HG02885 (cell line): ENCODE measurements around the gene PHLPP1.

ENCODE experiments used
- ATAC-seq: cut with Tn5 transposase; IDR thresholded peaks from one replicate; pipeline ENCODE4 v1.9.1; 2021; ENCODE audit warnings: mild to moderate bottlenecking; ENCODE audit not compliant: unreplicated experiment, poor library complexity

The PHLPP1 gene

DNA sequence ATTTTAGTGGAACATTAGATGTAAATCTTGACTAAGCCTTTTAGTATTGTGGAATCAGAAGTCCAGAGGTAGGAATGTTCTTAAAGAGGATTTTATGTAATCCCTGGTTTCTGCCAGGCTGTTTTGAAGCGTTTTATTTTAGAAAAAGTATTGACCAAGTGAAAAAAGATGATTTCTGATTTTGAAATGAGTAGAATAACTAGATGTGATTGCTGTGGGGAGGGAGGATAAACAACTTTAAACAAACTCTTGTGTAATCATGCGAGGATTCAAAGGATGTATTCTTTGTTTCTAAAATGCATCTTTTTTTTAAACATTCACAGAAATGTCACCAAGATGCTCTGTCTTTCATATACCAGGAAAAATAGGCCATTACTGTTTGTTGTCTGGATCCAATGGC, 53.9 kb downstream of the PHLPP1 start:
- no peak for ATAC-seq

DNA sequence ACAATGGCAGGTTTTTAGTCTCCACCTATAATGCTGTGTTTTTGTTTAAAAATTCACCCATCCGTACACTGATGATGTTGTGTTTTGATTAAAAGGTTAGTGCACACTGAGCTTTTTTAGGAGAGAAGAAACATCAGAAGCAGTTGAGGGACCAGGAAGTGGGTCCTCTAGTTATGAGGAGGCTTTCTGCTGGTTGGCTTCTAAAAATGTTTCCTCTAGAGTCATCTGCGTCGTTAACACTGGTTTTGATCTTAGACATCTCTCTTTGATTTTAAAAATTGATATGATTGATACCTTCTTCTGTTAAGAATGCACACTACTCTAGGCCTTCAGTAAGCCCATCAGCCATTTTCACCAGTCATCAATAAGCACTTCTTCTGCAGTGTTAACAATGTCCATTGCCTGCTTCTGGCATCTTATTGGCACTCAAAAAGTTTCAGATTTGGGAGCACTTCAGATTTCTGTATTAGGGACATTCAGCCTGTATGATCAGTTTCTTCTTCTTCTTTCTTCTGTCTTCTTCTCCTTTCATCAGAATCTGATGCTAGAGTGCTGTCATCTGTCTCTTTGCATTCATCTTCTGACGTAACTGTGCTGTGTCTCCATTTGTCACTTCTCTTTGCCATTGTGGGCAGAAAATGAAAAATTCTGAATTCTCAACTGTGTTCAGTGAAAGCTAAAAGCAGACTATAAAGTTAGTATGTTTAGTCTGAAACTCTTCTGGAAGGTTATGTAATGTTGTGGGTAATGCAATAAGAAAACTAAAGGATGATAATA, 56.3 kb downstream of the PHLPP1 start:
- ATAC-seq = peak; percentile 75

GRCh38 chr18:62772860-62773584, 57.7 kb downstream of the PHLPP1 start:
- no peak for ATAC-seq

DNA sequence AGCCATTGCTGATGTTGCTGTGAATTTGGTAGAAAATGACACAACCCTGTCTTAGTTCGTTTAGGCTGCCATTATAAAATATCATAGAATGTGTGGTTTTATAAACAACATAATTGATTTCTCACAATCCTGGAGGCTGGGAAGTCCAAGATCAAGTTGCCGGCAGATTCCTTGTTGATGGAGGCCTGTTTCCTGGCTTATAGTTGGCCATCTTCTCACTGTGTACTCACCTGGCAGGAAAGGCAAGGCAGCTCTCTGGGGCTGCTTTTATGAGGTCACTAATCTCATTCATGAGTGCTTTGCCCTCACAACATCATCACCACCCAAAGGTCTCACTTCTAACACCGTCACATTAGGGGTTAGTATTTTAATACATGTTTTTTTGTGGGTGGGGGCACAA, 58.4 kb downstream of the PHLPP1 start:
- ATAC-seq = no peak

DNA sequence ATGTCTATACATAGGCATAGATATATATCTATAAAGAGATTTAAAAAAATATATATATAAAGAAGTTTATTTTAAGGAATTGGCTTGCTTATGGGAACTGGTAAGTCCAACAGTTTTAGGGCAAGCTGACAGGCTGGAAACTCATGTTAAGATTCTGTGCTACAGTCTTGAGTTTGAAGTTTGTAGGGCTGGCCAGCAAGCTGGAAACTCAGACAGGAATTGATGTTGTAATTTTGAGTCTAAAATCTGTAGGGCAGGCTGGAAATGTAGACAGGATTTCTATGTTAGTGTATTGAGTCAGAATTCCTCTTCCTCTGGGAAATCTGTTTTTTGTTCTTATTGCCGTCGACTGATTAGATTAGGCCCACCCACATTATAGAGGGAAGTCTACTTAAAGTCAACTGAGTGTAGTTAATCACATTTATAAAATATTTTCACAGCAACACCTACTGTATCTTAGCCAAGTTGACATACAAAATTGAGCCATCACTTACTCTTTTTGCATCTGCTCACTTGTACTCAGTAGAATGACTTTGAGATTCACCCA, 60.8 kb downstream of the PHLPP1 start:
- no peak for ATAC-seq

GRCh38 chr18:62777814-62778213, 62.5 kb downstream of the PHLPP1 start:
- ATAC-seq = no peak

GRCh38 chr18:62778976-62779869, 63.9 kb downstream of the PHLPP1 start:
- no peak for ATAC-seq

GRCh38 chr18:62781262-62781661, 65.9 kb downstream of the PHLPP1 start:
- no peak for ATAC-seq

- ATAC-seq = no peak
Observed at GRCh38 chr18:62781893-62782292, 66.6 kb downstream of the PHLPP1 start.

GRCh38 chr18:62784338-62784965, 69.1 kb downstream of the PHLPP1 start:
- peak; percentile 82 for ATAC-seq

GRCh38 chr18:62784966-62785413, 69.6 kb downstream of the PHLPP1 start:
- ATAC-seq = peak; percentile 48

GRCh38 chr18:62786689-62787088, 71.3 kb downstream of the PHLPP1 start:
- ATAC-seq = no peak

GRCh38 chr18:62788111-62788510, 72.8 kb downstream of the PHLPP1 start:
- no peak for ATAC-seq

GRCh38 chr18:62788876-62789275, 73.5 kb downstream of the PHLPP1 start:
- ATAC-seq = no peak

DNA sequence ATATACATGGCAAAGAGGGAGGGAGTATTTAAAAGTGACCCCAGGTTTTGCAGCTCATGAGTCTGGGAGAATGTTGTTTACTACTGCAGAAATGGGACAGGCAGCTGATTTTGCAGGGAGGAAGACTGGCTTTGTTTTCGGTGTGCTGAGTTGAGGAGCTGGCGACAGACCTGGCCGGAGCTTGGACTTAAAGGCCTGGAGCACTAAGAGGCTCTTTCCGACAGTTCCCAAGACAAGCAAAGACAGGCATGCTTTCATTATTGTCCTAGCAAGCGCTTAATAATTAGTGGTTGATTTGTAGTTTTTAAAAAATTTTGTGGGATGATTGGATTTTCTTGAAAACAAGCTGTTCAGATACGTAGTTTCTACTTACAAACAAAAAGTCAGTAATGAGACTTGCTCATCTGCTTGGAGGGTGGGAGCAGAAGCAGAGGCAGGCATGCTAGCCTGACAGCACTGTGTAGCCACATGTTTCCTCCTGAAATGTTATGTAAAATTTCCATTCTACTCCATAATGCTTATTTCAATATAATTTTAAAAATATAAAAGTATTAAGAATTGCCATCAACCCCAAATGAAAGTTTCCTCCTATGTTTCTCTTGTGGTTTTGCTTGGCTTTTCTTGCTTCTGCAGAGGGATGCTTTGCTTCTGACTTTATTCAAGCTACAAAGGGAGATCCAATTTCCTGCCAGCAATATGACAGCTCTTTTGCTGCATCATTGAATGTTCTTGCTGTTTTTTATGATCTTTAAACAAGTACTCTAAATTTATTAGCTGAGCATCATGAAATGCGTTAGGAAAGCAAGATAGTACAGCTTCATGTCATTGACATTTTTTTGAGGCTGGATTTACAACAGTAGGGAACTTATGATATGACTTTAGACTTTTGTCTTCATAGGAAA, 75.8 kb downstream of the PHLPP1 start:
- ATAC-seq = no peak

DNA sequence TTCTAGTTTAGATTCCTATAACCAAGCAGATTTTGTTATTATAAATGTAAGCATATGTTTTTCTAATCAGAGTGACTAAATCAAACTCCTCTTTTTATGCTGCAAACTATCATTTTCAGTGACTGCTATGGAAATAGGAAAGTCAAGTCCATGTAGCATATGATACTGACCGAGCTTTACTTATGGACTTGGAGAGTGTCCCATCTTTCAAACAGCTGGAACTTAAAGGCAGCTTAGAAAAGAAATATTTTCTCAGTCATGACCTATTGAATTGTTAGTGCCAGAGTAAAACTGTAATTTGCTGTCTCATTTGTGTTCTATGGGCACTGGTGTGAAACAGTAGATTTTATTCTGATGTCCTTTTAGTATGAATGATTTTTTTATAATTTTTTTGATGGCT, 76.7 kb downstream of the PHLPP1 start:
- no peak for ATAC-seq

DNA sequence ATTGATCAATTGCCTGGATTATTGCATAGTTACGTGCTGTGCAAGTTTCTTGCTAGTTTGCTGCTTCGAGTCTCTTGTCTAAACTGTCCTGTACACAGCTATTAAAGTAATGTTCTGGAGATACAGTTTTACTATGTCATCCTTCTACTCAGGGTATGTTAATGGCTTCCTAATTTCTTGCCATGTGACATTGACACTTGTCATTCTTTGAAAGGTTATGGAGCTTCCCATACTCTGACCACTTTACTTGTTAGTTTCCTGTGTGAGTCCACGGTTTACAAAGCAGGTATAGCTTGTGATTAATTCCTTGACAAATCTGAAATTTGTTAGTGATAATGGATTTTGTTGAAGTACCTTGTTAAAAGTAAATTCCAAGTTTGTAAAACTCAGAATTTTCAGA, 80.5 kb downstream of the PHLPP1 start:
- no peak for ATAC-seq

- ATAC-seq = no peak
Observed at GRCh38 chr18:62796216-62796621, 80.9 kb downstream of the PHLPP1 start.

DNA sequence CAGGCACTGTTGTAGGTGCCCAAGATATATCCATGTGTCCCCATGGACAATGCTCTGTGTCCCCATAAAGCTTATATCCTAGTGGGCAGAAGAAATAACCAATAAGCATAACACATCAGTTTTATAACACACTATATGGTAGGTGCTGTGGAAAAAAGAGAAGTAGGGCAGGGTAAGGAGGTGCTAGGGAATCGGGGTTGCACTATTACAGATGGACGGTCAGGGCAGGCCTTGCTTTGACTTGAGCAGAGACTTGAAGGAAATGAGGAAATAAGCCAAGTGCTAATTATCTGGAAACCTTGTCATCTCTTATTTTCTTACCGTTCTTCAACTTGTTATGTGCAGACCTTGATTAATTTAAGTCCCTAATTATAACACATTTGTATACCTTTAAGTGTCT, 82.0 kb downstream of the PHLPP1 start:
- no peak for ATAC-seq
